NCI-H446 (cell line): ENCODE data around the gene ZNF277.
"Not testable (repeated sequence)": the region's sequence is repeated elsewhere in the genome, so short reads cannot be mapped to it uniquely, and the experiment has no call there.

ENCODE experiments used
- DNase-seq, 2 experiments: peaks; one replicate each; lab custom pipeline; 2025; lab: John Stamatoyannopoulos, UW

The ZNF277 gene

DNA sequence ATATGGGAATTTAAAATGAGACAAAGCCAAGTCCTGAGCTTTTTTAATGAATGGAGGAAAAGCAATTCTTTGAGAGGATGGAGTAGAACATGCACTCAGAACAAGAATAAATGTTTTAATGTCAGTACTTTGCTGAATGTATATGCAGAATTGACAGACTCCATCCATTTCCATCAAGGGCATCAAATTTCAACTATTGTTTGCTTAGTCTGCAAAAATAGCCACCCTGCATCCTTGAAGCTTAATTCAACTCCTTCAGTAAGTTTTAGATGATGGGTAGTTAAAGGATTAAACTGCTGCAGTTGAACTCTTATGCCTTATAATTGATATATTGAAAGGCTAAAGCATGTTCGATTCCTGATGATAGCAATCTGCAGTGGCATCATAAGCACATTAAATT, 144.1 kb downstream of the ZNF277 start:
- no peak for DNase-seq

DNA sequence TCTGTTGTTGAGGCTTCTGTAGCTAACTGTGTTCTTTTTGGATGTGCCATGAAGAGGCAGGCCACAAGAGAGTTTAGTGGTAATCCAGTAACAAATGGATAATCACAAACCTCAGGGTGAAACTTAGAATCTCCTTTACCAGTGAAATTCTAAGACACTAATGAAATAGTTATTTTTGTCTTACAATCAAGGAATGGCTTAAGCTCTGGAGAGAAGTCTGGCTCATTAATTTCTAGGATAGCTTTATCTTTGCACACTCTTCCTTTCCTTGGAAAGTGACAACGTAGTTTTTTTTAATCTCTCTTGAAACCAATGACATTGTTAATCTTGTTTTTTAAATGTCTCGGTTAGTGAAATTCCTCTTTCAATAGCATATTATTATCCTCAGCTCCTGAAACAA, 150.1 kb downstream of the ZNF277 start:
- DNase-seq, result no peak

DNA sequence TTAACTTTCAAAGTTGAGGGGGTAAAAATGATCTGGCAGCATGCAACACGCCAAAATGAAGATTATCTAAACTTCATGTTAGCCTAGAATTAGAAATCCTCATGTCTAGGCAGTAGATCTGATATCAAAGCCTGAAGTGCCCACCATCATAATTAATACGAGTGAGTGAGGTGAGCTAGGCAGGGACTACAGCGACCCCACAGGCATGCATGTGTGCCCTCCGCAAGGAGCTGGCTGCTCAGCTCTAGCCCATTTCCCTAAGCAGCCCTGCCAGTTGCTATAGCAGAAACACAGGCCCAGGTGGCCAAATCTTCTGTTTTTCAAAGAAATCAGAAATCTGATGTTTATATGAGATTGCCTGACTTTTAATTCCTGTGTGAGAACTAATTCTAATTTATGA, 150.6 kb downstream of the ZNF277 start:
- no peak for DNase-seq

DNA sequence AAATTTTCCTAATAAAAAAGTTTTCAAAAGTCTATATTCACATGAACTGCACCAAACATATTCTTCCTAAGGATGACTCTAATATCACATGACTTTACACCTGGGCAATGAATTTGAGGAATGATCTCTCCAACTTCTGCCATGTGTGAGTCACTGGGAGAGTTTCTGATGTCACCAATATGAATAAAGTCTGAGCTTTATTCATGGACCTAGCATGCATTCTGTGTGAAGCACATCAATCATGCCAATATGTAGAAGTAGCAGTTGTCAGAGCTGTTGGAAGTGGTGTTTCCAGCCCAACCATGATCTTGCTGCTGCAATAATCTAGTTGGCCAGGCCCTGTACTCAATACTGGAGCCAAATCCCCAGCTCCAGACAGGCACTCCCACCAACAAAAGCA, 152.0 kb downstream of the ZNF277 start:
- DNase-seq, result peak in 1 of 2 experiments; percentile 19

DNA sequence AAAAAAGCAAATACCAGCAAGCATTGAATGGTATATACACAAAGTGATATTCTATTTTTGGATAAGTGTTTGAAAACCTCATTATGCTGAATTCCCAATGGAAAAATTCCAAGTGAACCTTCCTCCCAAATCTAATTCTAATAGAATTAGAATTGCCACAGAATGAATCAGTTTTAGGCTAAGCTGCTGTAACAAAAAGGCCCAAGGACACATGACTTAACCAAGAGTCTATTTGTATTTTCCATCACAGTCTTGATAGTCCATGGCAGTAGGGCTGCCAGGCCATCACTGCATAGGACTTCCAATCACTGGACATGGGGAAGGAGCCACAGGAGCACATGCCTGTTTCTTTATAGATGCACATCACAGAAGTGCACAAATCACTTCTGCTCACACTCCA, 152.6 kb downstream of the ZNF277 start:
- DNase-seq, result no peak

DNA sequence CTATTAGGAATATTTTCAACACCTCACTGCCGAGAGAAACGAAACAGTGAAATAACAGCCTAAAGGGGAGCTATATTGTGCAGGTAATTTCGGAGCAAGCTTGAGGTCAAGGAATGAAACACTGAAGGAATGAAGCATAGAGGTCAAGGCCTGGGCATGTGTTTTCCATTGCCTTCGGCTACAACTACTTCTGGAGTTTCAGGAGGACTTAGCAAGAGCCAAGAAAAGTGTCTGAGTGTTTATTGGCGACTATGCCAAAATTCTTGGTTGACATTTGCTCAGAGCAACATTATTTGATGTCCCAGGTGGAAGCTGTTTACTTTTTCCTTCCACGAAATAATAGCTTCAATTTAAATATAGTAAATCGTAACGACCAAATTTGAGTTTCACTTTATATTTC, 154.2 kb downstream of the ZNF277 start:
- DNase-seq, result no peak

DNA sequence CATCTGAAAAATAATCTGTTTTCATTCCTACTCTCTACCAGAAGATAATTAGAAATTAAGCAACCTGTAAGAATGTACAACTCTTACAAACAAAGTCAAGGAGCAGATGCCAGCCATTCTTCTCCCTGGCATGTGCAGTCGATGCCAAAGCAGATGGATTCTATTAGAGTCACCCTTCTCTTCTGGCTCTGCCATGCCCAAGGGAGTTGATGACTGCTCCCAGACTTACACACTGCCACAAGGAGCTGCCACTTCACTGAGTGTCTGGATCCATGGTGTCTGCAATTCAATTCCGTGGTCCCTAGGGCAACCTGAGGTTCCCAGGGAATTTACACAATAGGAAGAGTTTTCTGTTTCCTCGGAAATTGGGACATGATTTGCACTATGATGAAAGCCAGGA, 154.7 kb downstream of the ZNF277 start:
- DNase-seq, result peak in 1 of 2 experiments; percentile 29

DNA sequence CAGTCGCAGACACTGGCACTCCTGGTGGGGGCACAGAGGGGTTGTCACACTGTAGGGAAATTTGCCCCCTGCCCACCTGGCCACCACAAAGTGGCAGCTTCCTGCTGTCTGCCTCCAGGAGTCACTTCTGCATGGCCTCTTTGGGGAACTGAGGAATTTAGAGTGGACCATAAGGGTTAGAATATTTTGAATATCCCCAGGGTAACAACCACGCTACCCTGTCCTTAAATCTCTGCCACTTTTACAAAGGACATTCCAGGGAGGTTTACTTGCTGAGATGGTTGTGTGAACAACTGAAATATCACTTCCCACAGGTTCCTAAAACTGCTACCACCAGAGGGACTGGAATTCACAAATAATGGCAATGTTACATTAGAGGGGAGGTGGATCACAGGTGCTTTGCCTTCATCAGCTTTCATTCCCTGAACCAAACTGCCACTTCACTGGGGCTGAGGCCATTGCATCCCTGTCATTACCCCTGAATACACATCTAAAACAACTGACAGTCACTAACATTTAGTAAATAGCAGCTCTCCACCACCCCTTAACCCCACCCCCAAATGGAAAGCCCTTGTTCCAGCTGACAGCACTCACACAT, 155.7 kb downstream of the ZNF277 start:
- DNase-seq, result no peak

DNA sequence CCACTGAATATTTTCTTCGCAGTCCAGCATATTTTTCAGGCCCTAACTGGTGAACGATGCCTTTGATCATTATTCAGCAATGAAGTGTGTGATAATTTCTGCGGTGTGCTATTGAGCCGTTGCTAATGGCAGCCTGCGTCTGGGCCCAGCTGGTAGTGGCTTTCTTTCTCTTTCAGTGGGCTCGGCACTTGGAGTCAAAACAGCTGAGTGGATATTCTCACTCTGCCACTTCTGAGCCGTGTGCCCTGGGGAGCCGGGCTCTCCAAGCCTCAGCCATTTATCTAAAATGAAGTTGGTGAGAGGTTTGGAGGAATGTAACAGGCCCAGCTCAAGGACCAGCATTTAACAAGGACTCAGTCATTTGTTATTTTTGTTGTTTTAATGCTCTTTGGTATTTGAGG, 156.2 kb downstream of the ZNF277 start:
- DNase-seq, result no peak

DNA sequence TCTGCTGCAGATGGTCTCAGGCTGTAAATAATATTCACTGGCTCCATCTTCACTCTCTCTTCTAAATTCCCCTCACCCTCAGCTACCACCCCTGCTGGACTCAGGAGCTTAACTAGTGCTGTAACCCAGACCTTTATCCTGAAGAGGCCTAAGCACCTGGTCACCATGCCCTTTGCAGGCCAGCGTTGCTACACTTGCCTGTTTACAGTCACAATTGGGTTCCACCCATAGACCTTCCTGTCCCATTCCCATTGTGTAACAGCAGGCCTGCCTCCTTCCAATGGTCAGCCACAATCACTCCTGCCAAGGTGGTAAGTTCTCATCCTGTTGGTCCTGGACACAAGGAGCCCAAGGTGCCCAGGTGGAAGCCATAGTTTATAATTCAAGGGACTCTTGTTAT, 157.9 kb downstream of the ZNF277 start:
- DNase-seq, result no peak

DNA sequence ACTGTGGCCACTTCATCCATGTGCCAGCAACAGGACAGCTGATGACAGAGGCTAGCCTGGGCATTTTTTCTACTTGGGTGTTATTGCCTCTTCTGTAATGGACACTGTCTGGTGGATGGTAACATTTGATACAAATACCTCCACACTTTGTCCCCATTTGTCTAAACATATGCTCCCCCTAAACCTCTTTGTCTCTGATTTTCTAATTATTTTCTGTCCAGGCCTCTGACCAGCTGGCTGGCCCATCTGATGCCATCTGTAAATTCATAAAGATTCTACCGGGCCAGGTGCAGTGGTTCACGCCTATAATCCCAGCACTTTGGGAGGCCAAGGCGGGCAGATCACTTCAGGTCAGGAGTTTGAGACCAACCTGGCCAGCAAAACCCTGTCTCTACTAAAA, 159.1 kb downstream of the ZNF277 start:
- no peak for DNase-seq

DNA sequence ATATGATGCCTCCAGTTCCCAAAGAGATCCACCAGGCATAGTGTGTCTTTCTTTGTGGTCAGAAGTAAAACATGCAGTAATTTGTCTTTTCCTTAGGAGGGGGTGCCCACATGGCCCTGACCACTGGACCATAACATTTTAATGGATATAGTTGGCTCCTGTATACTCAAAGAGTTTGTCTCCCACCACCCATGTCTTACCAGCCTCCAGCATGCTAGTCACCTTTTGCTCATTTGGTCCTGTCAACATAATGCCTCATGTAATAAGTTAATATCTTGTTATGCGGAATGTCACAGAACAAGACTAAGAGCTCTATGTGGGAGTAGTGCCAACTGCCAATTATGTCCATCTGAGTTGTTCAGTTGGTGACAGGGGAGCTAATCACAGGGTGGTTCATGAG, 160.4 kb downstream of the ZNF277 start:
- peak in 1 of 2 experiments; percentile 15 for DNase-seq

DNA sequence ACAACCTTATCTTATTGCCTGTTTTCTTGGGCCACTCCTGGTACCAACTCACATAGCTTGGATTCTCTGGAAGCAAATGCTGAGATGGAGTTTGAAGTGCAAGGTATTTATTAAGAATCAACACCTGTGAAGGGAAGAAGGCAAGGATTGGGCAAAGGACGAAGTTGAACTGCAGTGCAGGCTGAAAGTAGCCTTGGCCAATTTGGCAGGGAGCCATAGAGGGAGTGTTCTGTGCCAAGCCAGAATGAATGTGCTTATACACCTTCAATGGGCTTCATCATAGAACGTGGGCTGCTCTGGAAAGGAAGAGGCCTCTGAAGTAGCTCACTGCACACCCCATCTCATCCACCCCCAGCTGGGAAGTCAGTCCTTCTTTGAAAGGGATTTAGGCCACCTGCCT, 163.9 kb downstream of the ZNF277 start:
- peak; percentile 2 to 49 for DNase-seq

DNA sequence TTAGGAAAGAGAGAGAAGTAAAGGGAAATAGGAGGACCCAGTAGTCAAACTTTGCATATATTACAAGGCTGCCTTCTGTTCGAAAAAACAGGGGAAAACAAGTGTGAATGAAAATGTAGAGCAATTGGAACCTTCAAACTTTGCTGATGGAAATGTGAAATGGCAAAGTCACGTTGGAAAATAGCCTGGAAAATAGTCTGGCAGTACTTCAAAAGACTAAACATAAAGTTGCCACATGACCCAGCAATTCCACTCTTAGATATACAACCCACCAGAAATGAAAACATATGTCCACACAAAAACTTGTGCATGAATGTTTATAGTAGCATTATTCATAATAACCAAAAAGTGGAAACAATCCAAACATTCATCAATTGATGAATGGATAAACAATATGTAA, 165.2 kb downstream of the ZNF277 start:
- peak in 1 of 2 experiments; percentile 24 for DNase-seq

DNA sequence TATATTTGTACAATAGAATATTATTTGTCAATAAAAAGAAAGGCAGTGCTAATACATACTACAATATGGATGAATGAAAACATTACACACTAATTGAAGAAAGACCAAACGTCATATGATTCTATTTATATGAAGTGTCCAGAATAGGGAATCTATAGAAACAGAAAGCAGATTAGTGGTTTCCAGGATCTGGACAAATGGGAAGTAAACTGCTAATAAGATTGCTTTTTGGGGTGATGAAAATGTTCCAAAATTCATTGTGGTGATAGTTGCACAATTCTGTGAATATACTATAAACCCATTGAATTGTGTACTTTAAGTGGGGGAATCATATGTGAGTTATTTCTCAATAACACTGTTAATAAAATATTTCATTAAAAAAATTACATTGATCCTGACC, 165.6 kb downstream of the ZNF277 start:
- no peak for DNase-seq

DNA sequence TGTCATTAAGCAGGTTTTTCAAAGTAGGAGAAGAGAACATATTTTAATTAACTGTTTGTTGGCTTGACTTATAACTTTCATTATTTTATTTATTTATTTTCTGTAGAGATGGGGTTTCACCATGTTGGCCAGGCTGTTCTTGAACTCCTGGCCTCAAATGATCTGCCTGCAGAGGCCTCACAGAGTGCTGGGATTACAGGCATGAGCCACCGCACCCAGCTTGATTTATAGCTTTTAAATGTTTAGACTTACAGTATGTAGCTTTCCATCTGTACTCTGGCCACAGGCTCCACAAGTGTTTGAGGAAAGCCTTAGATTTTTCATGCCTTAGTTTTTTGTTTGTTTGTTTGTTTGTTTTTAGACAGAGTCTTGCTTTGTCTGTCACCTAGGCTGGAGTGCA, 171.1 kb downstream of the ZNF277 start:
- DNase-seq, result no peak

DNA sequence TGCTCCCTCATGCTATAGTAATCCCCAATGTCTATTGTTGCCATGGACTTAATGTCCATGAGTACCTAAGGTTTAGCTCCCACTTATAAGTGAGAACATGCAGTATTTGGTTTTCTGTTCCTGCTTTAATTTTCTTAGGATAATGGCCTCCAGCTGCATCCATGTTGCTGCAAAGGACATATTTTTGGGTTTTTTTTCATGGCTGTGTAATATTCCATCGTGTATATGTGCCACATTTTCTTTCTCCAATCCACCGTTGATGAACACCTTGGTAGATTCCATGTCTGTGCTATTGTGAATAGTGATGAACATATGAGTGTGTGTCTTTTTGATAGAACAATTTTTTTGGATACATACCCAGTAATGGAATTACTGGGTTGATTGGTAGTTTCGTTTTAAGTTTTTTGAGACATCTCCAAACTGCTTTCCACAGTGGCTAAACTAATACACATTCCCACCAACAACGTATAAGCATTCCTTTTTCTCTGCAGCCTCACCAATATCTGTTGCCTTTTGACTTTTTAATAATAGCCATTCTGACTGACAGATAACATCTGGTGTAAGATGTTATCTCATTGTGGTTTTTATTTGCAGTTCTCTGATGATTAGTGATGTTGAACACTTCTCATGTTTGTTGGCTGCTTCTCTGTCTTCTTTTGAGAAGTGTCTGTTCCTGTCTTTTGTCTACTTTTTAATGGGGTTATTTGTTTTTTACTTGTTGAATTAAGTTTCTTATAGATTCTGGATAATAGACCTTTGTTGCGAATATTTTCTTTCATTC, 175.0 kb downstream of the ZNF277 start:
- no peak for DNase-seq

DNA sequence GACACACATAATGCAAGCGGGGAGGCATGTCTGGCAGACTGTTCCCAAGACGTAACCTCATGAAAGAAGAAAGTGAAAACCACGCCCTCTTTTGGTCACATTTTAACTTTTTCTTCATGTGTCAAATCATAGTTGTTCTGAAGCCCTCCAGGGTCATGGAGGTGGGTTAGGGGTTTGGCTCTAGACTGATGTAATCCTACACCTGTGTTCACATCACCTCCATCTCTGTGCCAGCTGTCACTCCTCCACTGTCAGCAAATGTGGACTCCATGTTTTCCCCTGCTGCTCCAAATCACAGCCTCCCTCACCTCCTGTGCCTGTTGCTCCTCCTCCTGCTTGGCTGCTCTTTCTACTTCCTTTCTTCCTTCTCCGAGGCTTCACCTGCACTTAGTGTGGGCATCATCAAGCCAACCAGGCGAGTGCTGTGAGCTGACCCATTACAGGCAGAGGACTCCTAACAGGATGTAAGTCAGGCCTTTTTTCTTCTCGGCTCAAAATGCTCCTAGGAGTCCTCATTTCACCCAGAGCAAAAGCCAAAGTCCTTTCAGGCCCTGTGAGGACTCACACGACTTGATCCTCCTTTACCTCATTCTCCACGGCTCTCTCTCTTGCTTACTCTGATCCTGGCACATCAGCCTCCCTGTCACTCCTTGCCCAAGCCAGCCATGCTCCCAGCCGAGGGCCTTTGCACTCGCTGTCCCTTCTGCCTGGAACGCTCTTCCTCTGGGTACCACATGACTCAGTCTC, 177.3 kb downstream of the ZNF277 start:
- peak; percentile 20 for DNase-seq

DNA sequence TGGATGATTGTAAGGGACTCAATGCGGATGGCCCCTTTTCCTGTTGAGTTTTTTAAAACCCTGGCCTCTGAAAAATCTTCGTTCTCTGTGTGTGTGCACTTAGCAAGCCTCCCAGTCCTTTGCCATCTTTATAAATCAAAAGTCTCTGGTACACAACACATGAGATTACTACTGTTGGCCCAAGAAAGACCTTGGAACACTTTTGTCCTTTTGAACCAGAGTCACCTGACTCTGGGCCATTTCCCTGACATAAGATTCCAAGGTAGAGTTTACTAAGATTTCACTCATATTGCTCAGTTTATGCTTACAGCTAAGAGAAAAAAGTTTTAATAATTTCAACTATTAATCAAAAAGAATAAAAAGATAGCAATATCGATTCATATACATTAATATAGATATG, 179.0 kb downstream of the ZNF277 start:
- no peak for DNase-seq

DNA sequence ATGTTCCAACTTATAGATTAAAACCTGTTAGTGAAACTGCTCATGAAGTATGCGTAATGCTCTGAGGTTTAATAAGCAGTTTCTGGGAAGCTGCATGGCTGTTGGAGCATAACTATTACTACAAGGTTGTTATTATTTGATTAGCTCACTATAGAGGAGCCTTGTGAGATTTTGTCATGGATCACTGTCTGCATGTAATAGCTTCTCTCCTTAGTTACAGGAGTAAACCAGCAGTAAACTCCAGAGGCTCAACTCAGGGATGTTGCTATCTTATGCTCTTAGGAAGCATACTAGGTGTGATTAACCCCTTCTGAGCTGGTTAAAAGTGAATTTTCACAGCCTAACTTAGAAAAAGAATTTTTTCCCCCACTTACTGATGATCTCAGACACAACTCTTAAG, 180.1 kb downstream of the ZNF277 start:
- DNase-seq, result no peak

DNA sequence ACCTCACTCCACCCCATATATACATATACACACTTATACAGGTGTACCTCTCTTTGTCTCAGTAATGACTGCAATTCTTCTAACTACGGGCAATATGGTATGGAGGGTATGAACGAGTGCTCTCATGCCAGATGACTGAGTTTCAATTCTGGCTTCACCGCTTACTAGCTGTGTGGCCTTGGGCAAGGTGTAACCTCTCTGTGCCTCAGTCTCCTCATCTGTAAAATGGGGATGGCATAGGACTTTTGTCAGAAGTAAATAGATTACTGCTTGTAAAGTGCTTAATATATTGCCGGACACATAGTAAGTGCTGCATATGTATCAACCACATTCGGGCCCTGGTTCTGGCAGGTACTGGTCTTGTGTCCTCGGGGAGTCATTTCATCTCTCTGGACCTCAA, 183.7 kb downstream of the ZNF277 start:
- no peak for DNase-seq

DNA sequence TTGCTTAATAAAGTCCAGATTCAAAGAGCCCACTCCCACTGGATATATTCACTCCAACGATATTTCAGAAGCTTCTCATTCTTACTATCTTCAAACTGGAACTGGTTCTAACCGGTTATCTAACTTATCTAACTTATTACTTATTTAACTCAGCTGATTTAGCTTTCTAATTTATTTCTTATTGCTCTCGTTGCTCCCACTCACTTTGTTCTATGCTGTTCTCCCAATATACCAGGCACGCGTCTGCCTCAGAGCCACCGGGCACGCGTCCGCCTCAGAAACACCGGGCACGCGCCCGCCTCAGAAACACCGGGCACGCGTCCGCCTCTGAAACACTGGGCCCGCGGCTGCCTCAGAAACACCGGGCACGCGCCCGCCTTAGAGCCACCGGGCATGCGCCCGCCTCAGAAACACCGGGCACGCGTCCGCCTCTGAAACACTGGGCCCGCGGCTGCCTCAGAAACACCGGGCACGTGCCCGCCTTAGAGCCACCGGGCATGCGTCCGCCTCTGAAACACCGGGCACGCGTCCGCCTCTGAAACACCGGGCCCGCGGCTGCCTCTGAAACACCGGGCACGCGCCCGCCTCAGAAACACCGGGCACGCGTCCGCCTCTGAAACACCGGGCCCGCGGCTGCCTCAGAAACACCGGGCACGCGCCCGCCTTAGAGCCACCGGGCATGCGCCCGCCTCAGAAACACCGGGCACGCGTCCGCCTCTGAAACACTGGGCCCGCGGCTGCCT, 184.8 kb downstream of the ZNF277 start:
- DNase-seq, result not testable (repeated sequence)
